Keratinocyte (primary cell): ENCODE results near the gene FRMPD1. TPM values are rescaled to one million over a fixed set of nuclear protein-coding genes. Genes with fewer than 3 reads are reported as not detected.

ENCODE experiments used
- DNase-seq: peaks from one replicate; pipeline ENCODE4 v3.0.0-alpha.2; 2011; ENCODE audit warnings: low read depth, missing footprints, low spot score
- FAIRE-seq: peaks from 2 replicates; lab custom pipeline; 2011; peaks lifted over from hg19 to GRCh38; lab: Jason Lieb, UNC
- H2AFZ ChIP-seq: 2 replicates; pipeline ENCODE4 v1.6.0; 2012; ENCODE audit warnings: low read length, control low read depth, inconsistent platforms; ENCODE audit not compliant: control insufficient read depth
- H3K27ac ChIP-seq: 2 replicates; pipeline ENCODE4 v1.5.1; 2011; ENCODE audit warnings: low read length; ENCODE audit not compliant: control insufficient read depth, insufficient read depth
- H3K27me3 ChIP-seq: 3 replicates; pipeline ENCODE4 v1.6.0; 2011; ENCODE audit warnings: low read length; ENCODE audit not compliant: control insufficient read depth, insufficient read depth; ENCODE audit errors: extremely low read depth
- H3K36me3 ChIP-seq, 2 experiments: 2 replicates in 1 of 2; 3 replicates in 1 of 2; pipeline ENCODE4 v1.5.1; 2011; ENCODE audit warnings: low read length in 2 of 2, mild to moderate bottlenecking in 1 of 2; ENCODE audit not compliant: control insufficient read depth in 2 of 2, insufficient read depth in 2 of 2; ENCODE audit errors: extremely low read depth in 1 of 2
- H3K4me1 ChIP-seq: 3 replicates; pipeline ENCODE4 v1.5.1; 2011; ENCODE audit warnings: low read length; ENCODE audit not compliant: control insufficient read depth, insufficient read depth; ENCODE audit errors: extremely low read depth
- H3K4me2 ChIP-seq: 3 replicates; pipeline ENCODE4 v1.6.0; 2011; ENCODE audit warnings: low read depth, low read length; ENCODE audit not compliant: control insufficient read depth, insufficient read depth; ENCODE audit errors: extremely low read depth
- H3K4me3 ChIP-seq, 3 experiments: fragments of 200-600 bp in 1 of 3; sonication (generic) in 1 of 3; 2 replicates in 2 of 3; 3 replicates in 1 of 3; pipeline ENCODE4 v1.5.1; 2011 to 2016; ENCODE audit warnings: low read length in 3 of 3, mild to moderate bottlenecking in 3 of 3, control low read depth in 2 of 3, inconsistent platforms in 1 of 3, low read depth in 1 of 3, mixed read lengths in 1 of 3, mixed run types in 1 of 3, moderate library complexity in 1 of 3; ENCODE audit not compliant: control insufficient read depth in 2 of 3, insufficient read depth in 2 of 3; ENCODE audit errors: extremely low read depth in 1 of 3
- H3K79me2 ChIP-seq: 2 replicates; pipeline ENCODE4 v1.6.0; 2012; ENCODE audit warnings: low read length; ENCODE audit not compliant: control insufficient read depth, insufficient read depth
- H3K9ac ChIP-seq: 3 replicates; pipeline ENCODE4 v1.6.0; 2011; ENCODE audit warnings: low read length; ENCODE audit not compliant: control insufficient read depth, insufficient read depth; ENCODE audit errors: extremely low read depth
- H3K9me1 ChIP-seq: 3 replicates; pipeline ENCODE4 v1.6.0; 2011; ENCODE audit warnings: low read length; ENCODE audit not compliant: control insufficient read depth, insufficient read depth; ENCODE audit errors: extremely low read depth
- H3K9me3 ChIP-seq: 2 replicates; pipeline ENCODE4 v1.5.1; 2012; ENCODE audit warnings: low read depth, low read length; ENCODE audit not compliant: control insufficient read depth
- H4K20me1 ChIP-seq: 3 replicates; pipeline ENCODE4 v1.6.0; 2011; ENCODE audit warnings: low read length; ENCODE audit not compliant: control insufficient read depth, insufficient read depth; ENCODE audit errors: extremely low read depth
- CTCF ChIP-seq, 3 experiments: IDR thresholded peaks in 1 of 3; conservative IDR thresholded peaks in 1 of 3; optimal IDR thresholded peaks in 1 of 3; 2 replicates in 2 of 3; 3 replicates in 1 of 3; pipeline versions ENCODE3 to v1.5.1; 2011; ENCODE audit warnings: low read length in 3 of 3, mild to moderate bottlenecking in 3 of 3, moderate library complexity in 2 of 3, control low read depth in 1 of 3, inconsistent platforms in 1 of 3; ENCODE audit not compliant: insufficient read depth in 2 of 3; ENCODE audit errors: extremely low read depth in 1 of 3
- EZH2 ChIP-seq: IDR thresholded peaks from one replicate; pipeline ENCODE4 v1.6.1; 2012; ENCODE audit warnings: inconsistent platforms, mild to moderate bottlenecking, low read length, moderate library complexity
- dilution Hi-C: fragments of 300-500 bp; cut with MboI; formaldehyde crosslinking; loops from one replicate; pipeline ENCODE4 v1.7.0; 2020; ENCODE audit warnings: low sequenced_read_pairs; ENCODE audit not compliant: extremely low pct_ligation_motif_present
- polyA plus RNA-seq, 5 experiments: library from polyadenylated mRNA; depleted of rRNA in 3 of 5; stranded (reverse) in 3 of 5; stranded (forward) in 1 of 5; unstranded in 1 of 5; fragments of >200 nt; gene quantifications; 1 replicate in 1 of 5; 2 replicates in 3 of 5; 3 replicates in 1 of 5; pipeline versions ENCODE4 v1.2.1 to v1.2.3, GENCODE V29; 2011 to 2012; ENCODE audit warnings: missing spikeins in 2 of 5, low read depth in 1 of 5, low replicate concordance in 1 of 5

FRMPD1 gene
- polyA plus RNA-seq, 1 donor (not counting 4 experiments of a cell fraction or from before 2014, with no cell fraction given), result 0.01 TPM

- Histone ChIP-seq H3K9me1 (no peaks in the 10 kb centered on the region), H2AFZ (no peak overlapping the region), H3K27ac (no peak overlapping the region), H3K79me2 (no peaks in the 10 kb centered on the region), H4K20me1 (no peaks in the 10 kb centered on the region), H3K27me3 (peaks cover 18% of the 10 kb centered on the region), H3K4me3 (no peak overlapping the region), H3K9me3 (no peaks in the 10 kb centered on the region), H3K4me1 (no peaks in the 10 kb centered on the region), H3K4me2 (no peak overlapping the region), H3K9ac (no peak overlapping the region), H3K36me3 (no peaks in the 10 kb centered on the region)
- dilution Hi-C loops, result no loop called here
- TF ChIP-seq EZH2, result no peak
- TF ChIP-seq CTCF (optimal IDR thresholded peaks at IDR 0.05 in 1 of 3, IDR thresholded peaks at IDR 0.05 in 1 of 3, conservative IDR thresholded peaks at IDR 0.05 in 1 of 3; ENCODE audit: extremely low read depth in 1 of 3, insufficient read depth in 2 of 3, low read length in 3 of 3), result no peak
- DNase-seq, result no peak
- no peak for FAIRE-seq
These were observed 9.9 kb downstream of the FRMPD1 start for GRCh38 chr9:37660691-37661090.

GRCh38 chr9:37663926-37664325 lies 13.2 kb downstream of the FRMPD1 start:
- Histone ChIP-seq H3K4me1 (no peaks in the 10 kb centered on the region), H3K9me3 (no peaks in the 10 kb centered on the region), H3K36me3 (no peaks in the 10 kb centered on the region), H3K27ac (no peak overlapping the region), H3K79me2 (no peaks in the 10 kb centered on the region), H4K20me1 (no peaks in the 10 kb centered on the region), H3K27me3 (peaks cover 9% of the 10 kb centered on the region), H3K9me1 (no peaks in the 10 kb centered on the region), H3K4me3 (no peak overlapping the region), H3K9ac (no peak overlapping the region), H2AFZ (no peak overlapping the region), H3K4me2 (no peak overlapping the region)
- dilution Hi-C loops, result no loop called here
- TF ChIP-seq EZH2 (no peak), CTCF (optimal IDR thresholded peaks at IDR 0.05 in 1 of 3, IDR thresholded peaks at IDR 0.05 in 1 of 3, conservative IDR thresholded peaks at IDR 0.05 in 1 of 3; ENCODE audit: extremely low read depth in 1 of 3, insufficient read depth in 2 of 3, low read length in 3 of 3) (no peak)
- FAIRE-seq (no peak), DNase-seq (no peak)
